ENCODE measurements around the gene HOXA10.

HOXA10 gene

DNA sequence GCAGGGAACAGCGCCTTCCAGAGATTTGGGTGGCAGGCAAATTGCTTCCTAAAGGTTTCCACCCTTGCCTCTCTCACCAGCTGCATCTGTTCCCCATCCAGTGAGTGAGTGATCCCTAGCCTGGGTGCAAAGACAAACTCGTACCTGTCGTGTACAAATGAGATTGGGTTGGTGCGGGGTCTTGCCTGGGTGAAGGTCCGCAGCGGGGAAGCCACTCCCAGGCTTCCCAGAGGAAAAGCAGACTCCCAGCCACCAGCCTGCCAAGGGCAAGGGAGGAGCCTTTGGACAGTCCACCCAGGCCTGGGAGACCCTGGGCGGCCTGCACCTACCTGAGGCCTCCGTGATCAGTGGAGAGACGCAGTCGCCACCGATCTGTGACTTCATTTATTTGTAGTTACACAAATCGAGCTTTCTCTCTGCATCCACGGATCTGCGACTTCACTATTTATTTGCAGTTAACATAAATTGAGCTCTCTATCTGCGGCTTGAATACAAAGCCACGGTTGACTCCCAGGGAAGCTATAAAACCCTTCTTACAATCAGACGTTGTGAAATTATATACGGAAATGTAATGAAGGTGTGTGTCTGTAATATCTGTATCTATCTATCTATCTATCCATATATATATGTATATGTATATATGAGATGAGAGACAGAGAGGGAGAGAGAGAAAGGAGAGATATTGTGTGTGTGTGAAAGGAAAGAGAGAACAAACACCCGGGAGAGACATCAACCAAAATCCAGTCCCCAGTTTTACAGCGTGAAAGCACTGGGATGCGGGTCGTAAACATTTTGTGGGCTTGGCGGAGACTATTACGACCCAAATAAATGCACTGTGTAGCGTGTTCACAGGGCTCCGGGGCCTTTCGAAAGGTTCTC, 14.6 kb downstream of the HOXA10 start:
- Histone ChIP-seq H3K4me1 (ENCODE audit: insufficient read depth, low read length) (no peaks in the 10 kb centered on the region), H3K27ac (ENCODE audit: low read length) (no peak overlapping the region), H3K27me3 (ENCODE audit: insufficient read depth, low read length) (peaks cover 100% of the 10 kb centered on the region), H3K4me3 (ENCODE audit: low read length) (no peak overlapping the region), H3K9me3 (ENCODE audit: insufficient read depth, low read depth, low read length) (peaks cover 19% of the 10 kb centered on the region; the same call in 1 of the 2 replicates), H3K36me3 (ENCODE audit: insufficient read depth, low read depth, low read length) (no peaks in the 10 kb centered on the region), H3K9ac (ENCODE audit: low read depth, low read length) (no peak overlapping the region)

DNA sequence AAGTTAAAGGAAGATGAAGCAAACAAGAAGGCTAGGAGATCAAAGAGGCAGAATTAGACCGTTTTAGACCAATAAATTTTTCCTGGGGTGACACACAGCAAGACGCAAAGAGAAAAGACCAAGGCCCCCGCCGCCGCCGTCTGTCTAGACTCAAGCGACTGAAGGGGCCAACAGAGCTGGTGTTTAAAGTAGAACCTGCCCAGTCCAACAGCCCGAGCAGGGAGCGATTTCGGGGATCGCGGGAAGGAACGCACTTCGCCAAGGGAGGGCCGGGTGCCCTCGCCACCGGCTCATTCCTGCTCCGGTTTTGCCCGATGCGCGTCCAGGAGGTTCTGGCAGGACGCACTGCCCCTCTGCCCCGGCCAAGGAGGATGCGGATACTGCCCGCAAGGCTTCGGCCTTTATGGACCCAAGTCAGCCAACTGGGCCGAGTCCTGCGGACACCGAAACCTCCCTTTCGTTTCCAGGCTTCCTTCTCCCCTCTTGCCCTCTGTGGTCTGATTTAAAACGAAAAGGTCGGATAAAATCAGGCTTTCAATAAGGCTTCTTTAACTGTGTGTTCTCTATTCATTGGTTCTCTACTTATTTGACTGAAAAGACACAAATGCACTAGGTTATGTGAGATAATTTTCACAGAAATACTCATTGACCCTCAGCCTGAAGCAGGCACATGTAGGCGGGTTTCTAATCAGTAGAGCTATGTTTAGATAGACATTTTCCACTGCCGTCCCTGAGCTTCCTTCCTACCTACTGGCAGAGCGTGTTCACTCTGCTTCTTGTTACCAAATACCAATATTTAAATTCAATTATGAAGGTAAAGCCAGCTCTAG, 15.5 kb downstream of the HOXA10 start:
- H3K27ac ChIP-seq (ENCODE audit: low read length), result no peak overlapping the region
- H3K4me3 ChIP-seq (ENCODE audit: low read length), result no peak overlapping the region
- H3K27me3 ChIP-seq (ENCODE audit: insufficient read depth, low read length), result peaks cover 100% of the 10 kb centered on the region
- no peaks in the 10 kb centered on the region for H3K4me1 ChIP-seq (ENCODE audit: insufficient read depth, low read length)
- H3K9ac ChIP-seq (ENCODE audit: low read depth, low read length), result no peak overlapping the region
- H3K36me3 ChIP-seq (ENCODE audit: insufficient read depth, low read depth, low read length), result no peaks in the 10 kb centered on the region
- peaks cover 23% of the 10 kb centered on the region; the same call in 1 of the 2 replicates for H3K9me3 ChIP-seq (ENCODE audit: insufficient read depth, low read depth, low read length)

DNA sequence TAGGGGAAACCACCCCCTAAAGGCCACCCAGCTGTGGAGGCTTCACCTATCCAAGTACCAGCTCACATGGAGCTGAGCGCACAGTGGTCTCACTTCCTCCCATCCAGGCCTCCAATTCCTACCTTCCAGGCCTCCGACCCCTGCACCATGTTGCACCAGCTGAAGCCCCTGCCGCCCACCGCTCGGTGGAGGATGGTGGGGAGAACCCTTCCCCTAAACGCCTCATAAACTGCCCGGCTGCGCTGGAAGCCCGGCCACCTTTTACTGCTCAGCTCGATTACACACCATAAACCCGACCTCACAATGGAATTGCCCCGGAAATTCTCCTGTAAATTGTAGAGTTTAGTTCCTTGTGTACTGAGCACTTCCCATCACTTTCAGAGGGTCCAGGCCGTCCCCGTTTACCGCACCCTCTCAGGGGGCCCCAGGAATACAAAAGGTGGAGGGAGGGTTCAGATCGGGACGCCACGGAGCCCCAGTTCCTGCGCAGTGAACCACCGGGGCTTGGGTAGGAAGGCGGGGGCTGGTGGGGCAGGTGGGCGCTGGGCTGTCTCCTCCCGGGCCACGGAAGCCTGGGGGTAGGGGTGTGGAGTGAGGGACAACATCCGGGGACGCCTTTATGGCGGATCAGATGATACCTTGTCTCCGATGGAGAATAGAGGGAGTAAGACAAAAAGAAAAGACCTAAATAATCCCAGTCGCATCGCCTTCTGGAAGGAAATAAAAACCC, 16.3 kb downstream of the HOXA10 start:
- H3K27ac ChIP-seq (ENCODE audit: low read length), result no peak overlapping the region
- H3K4me3 ChIP-seq (ENCODE audit: low read length), result no peak overlapping the region
- H3K9ac ChIP-seq (ENCODE audit: low read depth, low read length), result no peak overlapping the region
- peaks cover 21% of the 10 kb centered on the region; the same call in 1 of the 2 replicates for H3K9me3 ChIP-seq (ENCODE audit: insufficient read depth, low read depth, low read length)
- no peaks in the 10 kb centered on the region for H3K4me1 ChIP-seq (ENCODE audit: insufficient read depth, low read length)
- H3K27me3 ChIP-seq (ENCODE audit: insufficient read depth, low read length), result peaks cover 100% of the 10 kb centered on the region
- H3K36me3 ChIP-seq (ENCODE audit: insufficient read depth, low read depth, low read length), result no peaks in the 10 kb centered on the region

DNA sequence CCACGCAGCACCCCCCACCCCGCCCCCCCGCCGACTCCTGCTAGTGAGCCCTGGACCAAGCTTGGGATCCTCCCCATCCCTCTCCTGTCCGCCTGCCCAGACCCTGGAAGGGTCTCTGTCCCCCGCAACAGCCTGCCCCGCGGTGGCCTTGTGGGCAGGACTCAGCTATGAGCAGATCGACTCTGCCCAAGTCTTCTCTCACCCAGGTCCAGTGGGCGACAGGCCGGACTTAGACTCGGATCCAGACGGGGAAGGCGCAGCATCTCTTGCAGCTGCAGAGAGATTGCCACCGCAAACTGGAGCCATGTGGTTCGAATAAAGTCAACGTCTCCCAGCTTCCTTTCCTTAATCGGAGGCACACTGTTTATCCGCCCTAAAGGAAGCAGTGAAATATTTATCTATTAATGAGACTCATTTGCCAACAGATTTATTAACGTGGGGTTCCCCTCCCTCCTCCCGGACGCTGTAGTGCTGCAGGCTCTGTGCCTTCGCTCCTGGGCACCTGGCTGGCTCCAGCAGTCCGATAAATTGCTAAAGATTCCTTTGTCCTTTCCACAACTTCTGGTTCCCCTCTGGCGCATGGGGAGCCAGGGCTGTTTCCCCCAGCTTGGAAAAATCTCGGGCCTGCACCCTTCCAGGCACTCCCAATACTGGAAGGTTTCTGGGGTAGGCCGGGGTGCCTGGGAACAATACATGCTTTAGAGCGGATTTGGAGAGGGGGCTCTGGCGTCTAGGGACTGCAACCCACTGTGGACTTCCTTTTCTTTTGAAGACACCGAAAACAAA, 17.0 kb downstream of the HOXA10 start:
- peaks cover 21% of the 10 kb centered on the region; the same call in 1 of the 2 replicates for H3K9me3 ChIP-seq (ENCODE audit: insufficient read depth, low read depth, low read length)
- H3K27ac ChIP-seq (ENCODE audit: low read length), result no peak overlapping the region
- no peaks in the 10 kb centered on the region for H3K36me3 ChIP-seq (ENCODE audit: insufficient read depth, low read depth, low read length)
- no peak overlapping the region for H3K4me3 ChIP-seq (ENCODE audit: low read length)
- H3K4me1 ChIP-seq (ENCODE audit: insufficient read depth, low read length), result no peaks in the 10 kb centered on the region
- peaks cover 100% of the 10 kb centered on the region for H3K27me3 ChIP-seq (ENCODE audit: insufficient read depth, low read length)
- no peak overlapping the region for H3K9ac ChIP-seq (ENCODE audit: low read depth, low read length)

DNA sequence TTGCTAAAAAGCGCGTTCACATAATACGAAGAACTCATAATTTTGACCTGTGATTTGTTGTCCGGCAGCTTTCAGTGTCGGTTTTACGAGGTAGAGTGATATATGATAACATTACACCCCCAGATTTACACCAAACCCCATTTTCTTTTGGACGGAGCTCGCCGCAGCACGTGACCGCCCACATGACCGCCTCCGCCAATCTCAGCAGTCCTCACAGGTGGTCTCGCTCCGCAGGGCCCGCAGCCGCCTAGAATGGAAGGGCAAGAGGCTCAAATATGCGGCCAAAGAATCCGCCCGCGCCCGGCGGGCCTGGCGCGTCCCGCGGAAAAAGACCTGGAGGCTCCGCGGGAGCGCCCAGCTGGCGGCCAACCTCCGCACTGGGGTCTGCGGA, 17.6 kb downstream of the HOXA10 start, which contains the start of gene HOXA7:
HOXA7 (minus strand) TSS at position 168 of the 391 bp plus-strand sequence; CDS start at position 38, 130 bp downstream.
- Histone ChIP-seq H3K4me1 (ENCODE audit: insufficient read depth, low read length) (no peaks in the 10 kb centered on the region), H3K4me3 (ENCODE audit: low read length) (peak within 1 kb of the TSS; percentile 46), H3K27me3 (ENCODE audit: insufficient read depth, low read length) (peaks cover 100% of the 10 kb centered on the region), H3K9me3 (ENCODE audit: insufficient read depth, low read depth, low read length) (peaks cover 21% of the 10 kb centered on the region; the same call in 1 of the 2 replicates), H3K9ac (ENCODE audit: low read depth, low read length) (no peak within 1 kb of the TSS), H3K27ac (ENCODE audit: low read length) (no peak within 1 kb of the TSS), H3K36me3 (ENCODE audit: insufficient read depth, low read depth, low read length) (no peaks in the 10 kb centered on the region)

DNA sequence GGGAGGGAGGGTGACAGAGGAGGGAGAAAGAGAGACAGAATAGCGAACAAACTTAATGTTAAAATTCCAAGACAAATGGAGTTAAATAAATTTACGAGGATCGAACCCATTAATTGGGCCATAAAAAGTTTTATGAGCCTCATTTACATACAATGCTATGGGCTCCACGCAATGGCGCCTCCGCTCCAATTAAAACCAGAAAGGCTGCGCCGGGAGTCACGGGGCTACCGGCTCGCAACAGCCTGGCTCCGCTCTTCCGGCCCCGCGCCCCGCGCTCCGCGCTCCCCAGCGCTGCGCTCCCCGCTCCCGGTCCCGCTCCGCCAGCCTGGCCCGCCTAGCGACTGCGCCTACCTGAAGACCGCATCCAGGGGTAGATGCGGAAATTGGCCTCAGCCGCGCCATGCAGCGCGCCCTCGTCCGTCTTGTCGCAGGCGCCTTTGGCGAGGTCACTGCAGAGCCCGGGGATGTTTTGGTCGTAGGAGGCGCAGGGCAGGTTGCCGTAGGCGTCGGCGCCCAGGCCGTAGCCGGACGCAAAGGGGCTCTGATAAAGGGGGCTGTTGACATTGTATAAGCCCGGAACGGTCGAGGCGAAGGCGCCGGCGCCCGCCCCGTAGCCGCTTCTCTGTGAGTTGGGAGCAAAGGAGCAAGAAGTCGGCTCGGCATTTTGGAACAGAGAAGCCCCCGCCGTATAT, 18.2 kb downstream of the HOXA10 start:
- no peak overlapping the region for H3K9ac ChIP-seq (ENCODE audit: low read depth, low read length)

DNA sequence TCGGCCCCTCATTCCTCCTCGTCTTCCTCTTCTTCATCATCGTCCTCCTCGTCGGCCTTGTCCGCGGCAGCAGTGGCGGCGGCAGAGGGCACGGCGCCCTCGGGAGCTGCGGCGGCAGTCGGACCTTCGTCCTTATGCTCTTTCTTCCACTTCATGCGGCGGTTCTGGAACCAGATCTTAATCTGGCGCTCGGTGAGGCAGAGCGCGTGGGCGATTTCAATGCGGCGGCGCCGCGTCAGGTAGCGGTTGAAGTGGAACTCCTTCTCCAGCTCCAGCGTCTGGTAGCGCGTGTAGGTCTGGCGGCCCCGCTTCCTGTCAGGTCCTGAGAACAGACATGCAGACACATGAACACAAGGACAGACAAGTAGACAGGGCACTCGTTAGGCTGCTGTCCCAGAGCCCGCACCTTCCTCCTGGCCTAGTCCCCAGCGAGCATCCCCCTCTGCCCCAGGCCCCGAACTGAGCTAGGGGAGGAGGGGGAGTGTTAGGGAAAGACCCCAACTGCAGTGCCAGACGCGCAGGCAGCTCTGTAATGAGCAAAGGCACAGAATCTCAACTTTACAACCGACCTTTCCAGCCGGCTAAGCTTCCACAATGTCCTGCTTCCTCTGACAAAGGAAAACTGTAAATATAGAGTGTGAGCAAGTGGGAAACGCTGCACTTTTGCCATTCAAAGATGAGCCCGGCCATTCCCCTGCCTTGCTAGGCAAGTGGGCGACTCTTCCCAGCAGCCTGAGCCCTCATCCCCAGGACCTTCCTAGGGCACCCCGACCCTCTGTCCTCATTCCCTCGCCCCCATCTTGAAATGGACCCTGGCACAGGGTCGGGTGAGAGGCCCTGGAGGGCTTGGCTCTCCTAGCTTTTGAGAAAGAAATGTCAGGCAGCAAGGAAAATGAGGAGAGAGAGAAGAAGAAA, 19.0 kb downstream of the HOXA10 start:
- H3K9ac ChIP-seq (ENCODE audit: low read depth, low read length), result no peak overlapping the region
- no peaks in the 10 kb centered on the region for H3K36me3 ChIP-seq (ENCODE audit: insufficient read depth, low read depth, low read length)
- H3K4me3 ChIP-seq (ENCODE audit: low read length), result no peak overlapping the region
- peaks cover 21% of the 10 kb centered on the region; the same call in 1 of the 2 replicates for H3K9me3 ChIP-seq (ENCODE audit: insufficient read depth, low read depth, low read length)
- H3K27me3 ChIP-seq (ENCODE audit: insufficient read depth, low read length), result peaks cover 100% of the 10 kb centered on the region
- H3K27ac ChIP-seq (ENCODE audit: low read length), result no peak overlapping the region
- no peaks in the 10 kb centered on the region for H3K4me1 ChIP-seq (ENCODE audit: insufficient read depth, low read length)

More for the DNA sequence above, 18.2 kb downstream of the HOXA10 start:
- H3K9me3 ChIP-seq (ENCODE audit: insufficient read depth, low read depth, low read length), result peaks cover 21% of the 10 kb centered on the region; the same call in 1 of the 2 replicates
- peaks cover 100% of the 10 kb centered on the region for H3K27me3 ChIP-seq (ENCODE audit: insufficient read depth, low read length)
- H3K4me1 ChIP-seq (ENCODE audit: insufficient read depth, low read length), result no peaks in the 10 kb centered on the region
- peak overlapping the region; percentile 46 for H3K4me3 ChIP-seq (ENCODE audit: low read length)
- H3K36me3 ChIP-seq (ENCODE audit: insufficient read depth, low read depth, low read length), result no peaks in the 10 kb centered on the region
- no peak overlapping the region for H3K27ac ChIP-seq (ENCODE audit: low read length)

DNA sequence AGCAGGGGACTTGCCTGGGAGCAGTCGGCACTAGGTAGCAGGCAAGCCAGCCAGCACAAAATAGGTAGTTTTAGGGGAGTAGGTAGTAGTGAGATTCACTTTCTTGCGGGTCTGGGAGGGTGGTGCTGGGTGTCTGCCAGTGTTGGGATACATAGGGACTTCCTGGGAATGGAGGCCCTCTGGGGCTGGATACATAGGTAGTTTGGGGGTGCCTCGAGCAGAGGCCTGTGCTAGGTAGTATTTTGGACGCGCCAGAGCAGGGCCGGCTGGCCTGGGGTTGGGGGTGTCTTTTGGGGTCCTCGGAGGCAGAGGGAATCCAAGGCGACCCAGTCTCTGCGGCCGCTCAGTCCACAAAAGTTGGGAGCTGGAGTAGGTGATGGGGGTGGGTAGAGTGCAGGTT, 19.8 kb downstream of the HOXA10 start:
- H3K27ac ChIP-seq (ENCODE audit: low read length), result no peak overlapping the region
- no peaks in the 10 kb centered on the region for H3K4me1 ChIP-seq (ENCODE audit: insufficient read depth, low read length)
- H3K36me3 ChIP-seq (ENCODE audit: insufficient read depth, low read depth, low read length), result no peaks in the 10 kb centered on the region
- H3K9ac ChIP-seq (ENCODE audit: low read depth, low read length), result no peak overlapping the region
- peaks cover 21% of the 10 kb centered on the region; the same call in 1 of the 2 replicates for H3K9me3 ChIP-seq (ENCODE audit: insufficient read depth, low read depth, low read length)
- H3K27me3 ChIP-seq (ENCODE audit: insufficient read depth, low read length), result peaks cover 100% of the 10 kb centered on the region
- H3K4me3 ChIP-seq (ENCODE audit: low read length), result no peak overlapping the region

DNA sequence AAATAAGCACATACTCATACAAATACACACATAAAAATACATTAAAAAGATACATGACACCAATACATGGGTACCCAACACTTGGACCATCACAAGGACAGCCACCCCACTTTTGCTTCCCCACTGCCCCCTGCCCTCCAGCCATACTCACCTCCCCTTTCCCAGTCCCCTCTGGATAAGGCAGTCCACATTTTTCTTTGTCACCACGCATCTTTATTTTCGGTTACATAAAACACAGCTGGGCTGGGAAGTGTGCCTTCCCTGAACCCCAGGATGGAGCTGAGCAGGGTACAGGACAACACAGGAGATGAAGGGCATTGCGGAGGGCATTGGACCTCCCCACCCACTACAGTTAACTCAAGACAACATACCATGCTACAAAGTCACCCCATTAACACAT, 20.6 kb downstream of the HOXA10 start:
- H3K27me3 ChIP-seq (ENCODE audit: insufficient read depth, low read length), result peaks cover 100% of the 10 kb centered on the region
- no peak overlapping the region for H3K4me3 ChIP-seq (ENCODE audit: low read length)
- H3K9me3 ChIP-seq (ENCODE audit: insufficient read depth, low read depth, low read length), result peaks cover 21% of the 10 kb centered on the region; the same call in 1 of the 2 replicates
- no peaks in the 10 kb centered on the region for H3K4me1 ChIP-seq (ENCODE audit: insufficient read depth, low read length)
- H3K27ac ChIP-seq (ENCODE audit: low read length), result no peak overlapping the region
- H3K9ac ChIP-seq (ENCODE audit: low read depth, low read length), result no peak overlapping the region
- no peaks in the 10 kb centered on the region for H3K36me3 ChIP-seq (ENCODE audit: insufficient read depth, low read depth, low read length)
